Measurements from ENCODE around the gene CCDC33. TPM values are rescaled to one million over a fixed set of nuclear protein-coding genes. Genes with fewer than 3 reads are reported as not detected.

CCDC33 gene
- total and polyA plus RNA-seq, 4 donors = 0.99 to 7.4 (median 2.6) TPM

- Histone ChIP-seq H3K9me3 (ENCODE audit: control insufficient read depth, insufficient read depth, low read length) (no peaks in the 10 kb centered on the region), H3K4me3 (ENCODE audit: low read depth, low read length) (no peak overlapping the region), H3K4me1 (ENCODE audit: control insufficient read depth, insufficient read depth, low read length) (peaks cover 50% of the 10 kb centered on the region), H3K27me3 (ENCODE audit: control insufficient read depth, insufficient read depth, low read length) (no peaks in the 10 kb centered on the region), H3K27ac (ENCODE audit: low read depth, low read length) (no peak overlapping the region), H3K36me3 (ENCODE audit: control insufficient read depth, insufficient read depth, low read length) (no peaks in the 10 kb centered on the region)
- WGBS (ENCODE audit: insufficient coverage) = 70% methylated on average over 6 of the region's 8 CpGs
- no peak for DNase-seq (ENCODE audit: low read depth in 4 of 6, low spot score in 6 of 6)
Observed at GRCh38 chr15:74384881-74385643, 148.9 kb downstream of the CCDC33 start.

- peaks cover 50% of the 10 kb centered on the region for H3K4me1 ChIP-seq (ENCODE audit: control insufficient read depth, insufficient read depth, low read length)
- 84% methylated on average over 6 of the region's 6 CpGs for WGBS (ENCODE audit: insufficient coverage)
- H3K9me3 ChIP-seq (ENCODE audit: control insufficient read depth, insufficient read depth, low read length) = no peaks in the 10 kb centered on the region
- no peaks in the 10 kb centered on the region for H3K36me3 ChIP-seq (ENCODE audit: control insufficient read depth, insufficient read depth, low read length)
- no peak for DNase-seq (ENCODE audit: low read depth in 4 of 6, low spot score in 6 of 6)
- no peaks in the 10 kb centered on the region for H3K27me3 ChIP-seq (ENCODE audit: control insufficient read depth, insufficient read depth, low read length)
- no peak overlapping the region for H3K27ac ChIP-seq (ENCODE audit: low read depth, low read length)
- no peak overlapping the region for H3K4me3 ChIP-seq (ENCODE audit: low read depth, low read length)
Observed at GRCh38 chr15:74385733-74386132, 149.6 kb downstream of the CCDC33 start.

Other genes starting within 250 kb of the CCDC33 start
- 10 to 100 TPM; 26.8 to 32.0 TPM for gene STOML1, start 244.0 kb upstream of the CCDC33 start, total RNA-seq
- 10 to 100 TPM; 57.5 to 57.9 TPM for gene STOML1, start 244.0 kb upstream of the CCDC33 start, polyA plus RNA-seq (ENCODE audit: insufficient read length in 2 of 2)
- gene PML, start 241.6 kb upstream of the CCDC33 start, total RNA-seq = 10 to 100 TPM; 13.5 to 14.6 TPM
- gene PML, start 241.6 kb upstream of the CCDC33 start, polyA plus RNA-seq (ENCODE audit: insufficient read length in 2 of 2) = 10 to 100 TPM; 25.4 to 29.4 TPM
- gene GOLGA6A, start 153.8 kb upstream of the CCDC33 start, total RNA-seq = under 1 TPM; 0.28 to 0.59 TPM
- gene GOLGA6A, start 153.8 kb upstream of the CCDC33 start, polyA plus RNA-seq (ENCODE audit: insufficient read length in 2 of 2) = under 1 TPM in 1 of 2 donors, not detected in 1; 0.21 TPM
- 1 to 10 TPM; 5.2 to 7.1 TPM for gene ISLR2, start 105.7 kb upstream of the CCDC33 start, total RNA-seq
- gene ISLR2, start 105.7 kb upstream of the CCDC33 start, polyA plus RNA-seq (ENCODE audit: insufficient read length in 2 of 2) = 10 to 100 TPM; 15.4 to 16.7 TPM
- 100 to 1,000 TPM in 1 of 2 donors, 10 to 100 TPM in 1; 80.7 to 391 TPM for gene ISLR, start 62.6 kb upstream of the CCDC33 start, total RNA-seq
- gene ISLR, start 62.6 kb upstream of the CCDC33 start, polyA plus RNA-seq (ENCODE audit: insufficient read length in 2 of 2) = 100 to 1,000 TPM in 1 of 2 donors, 10 to 100 TPM in 1; 59.5 to 195 TPM
- 10 to 100 TPM in 1 of 2 donors, 1 to 10 TPM in 1; 9.4 to 69.0 TPM for gene STRA6, start 33.5 kb upstream of the CCDC33 start, total RNA-seq
- gene STRA6, start 33.5 kb upstream of the CCDC33 start, polyA plus RNA-seq (ENCODE audit: insufficient read length in 2 of 2) = 10 to 100 TPM; 14.8 to 45.5 TPM
- gene CYP11A1, start 131.3 kb downstream of the CCDC33 start, total RNA-seq = 1 to 10 TPM in 1 of 2 donors, under 1 TPM in 1; 0.89 to 1.9 TPM
- gene CYP11A1, start 131.3 kb downstream of the CCDC33 start, polyA plus RNA-seq (ENCODE audit: insufficient read length in 2 of 2) = 1 to 10 TPM; 1.7 to 2.1 TPM
- 10 to 100 TPM; 12.3 to 30.9 TPM for gene SEMA7A, start 197.6 kb downstream of the CCDC33 start, total RNA-seq
- 10 to 100 TPM; 39.4 to 45.1 TPM for gene SEMA7A, start 197.6 kb downstream of the CCDC33 start, polyA plus RNA-seq (ENCODE audit: insufficient read length in 2 of 2)
- gene UBL7, start 224.8 kb downstream of the CCDC33 start, total RNA-seq = 10 to 100 TPM; 32.8 to 51.5 TPM
- gene UBL7, start 224.8 kb downstream of the CCDC33 start, polyA plus RNA-seq (ENCODE audit: insufficient read length in 2 of 2) = 10 to 100 TPM; 62.7 to 68.8 TPM